Activated CD4-positive, alpha-beta T cell treated with anti-CD3 and anti-CD28 coated beads for 1 hour (primary cell): ENCODE measurements around the gene IZUMO1.
"Not testable (repeated sequence)": the region's sequence is repeated elsewhere in the genome, so short reads cannot be mapped to it uniquely, and the experiment has no call there.

ENCODE experiments used
- DNase-seq: peaks from one replicate; pipeline ENCODE4 v3.0.0-alpha.2; 2020

Gene IZUMO1

GRCh38 chr19:48711106-48711662, 35.5 kb downstream of the IZUMO1 start:
- DNase-seq: no peak

GRCh38 chr19:48708471-48708870, 38.2 kb downstream of the IZUMO1 start:
- no peak for DNase-seq

DNA sequence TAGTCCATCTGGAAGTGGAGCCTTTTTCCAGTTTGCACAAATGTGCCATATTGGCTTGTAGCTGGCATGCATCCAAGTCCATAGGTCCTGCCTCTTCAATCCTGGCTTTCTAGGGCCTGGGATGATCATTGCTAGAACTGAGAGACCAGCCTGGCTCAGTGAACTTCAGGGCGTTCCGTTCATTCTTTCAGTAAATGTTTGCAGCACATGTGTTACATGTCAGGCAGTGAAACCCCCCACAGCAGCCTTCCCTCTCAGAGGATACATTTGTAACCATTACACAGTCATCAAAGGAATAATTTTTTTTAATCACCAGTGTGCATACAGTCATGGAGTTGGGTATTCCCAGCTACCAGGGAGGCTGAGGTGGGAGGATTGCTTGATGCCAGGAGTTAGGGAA, 41.3 kb downstream of the IZUMO1 start:
- DNase-seq: no peak

GRCh38 chr19:48703316-48703715, 43.4 kb downstream of the IZUMO1 start:
- no peak for DNase-seq

- no peak for DNase-seq
Observed at GRCh38 chr19:48702701-48703100, 44.0 kb downstream of the IZUMO1 start.

DNA sequence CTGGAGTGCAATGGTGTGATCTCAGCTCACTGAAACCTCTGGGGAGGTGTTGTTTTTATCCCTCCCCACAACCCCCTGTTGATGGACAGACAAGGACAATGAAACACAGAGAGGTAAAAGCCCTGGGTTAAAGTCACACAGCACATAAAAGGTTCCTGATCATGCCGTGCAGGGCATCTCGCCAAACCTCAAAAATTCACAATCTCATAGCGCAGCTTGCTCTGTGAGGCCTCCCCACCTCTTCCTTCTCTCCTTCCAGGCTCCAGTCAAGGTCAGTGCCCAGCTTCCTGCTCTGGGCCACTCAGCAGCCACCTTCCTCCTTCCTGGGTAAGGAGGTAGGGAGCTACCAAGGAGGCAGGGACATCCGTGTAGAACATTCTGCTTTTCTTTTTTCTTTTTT, 48.7 kb downstream of the IZUMO1 start:
- DNase-seq: no peak

- DNase-seq: no peak
Observed at GRCh38 chr19:48696353-48697010, 50.2 kb downstream of the IZUMO1 start.

- no peak for DNase-seq
Observed at GRCh38 chr19:48695743-48696352, 50.9 kb downstream of the IZUMO1 start, which contains the start of gene FUT2. FUT2 (plus strand) TSS chr19:48695971; CDS start chr19:48702957, 6,986 bp downstream.

DNA sequence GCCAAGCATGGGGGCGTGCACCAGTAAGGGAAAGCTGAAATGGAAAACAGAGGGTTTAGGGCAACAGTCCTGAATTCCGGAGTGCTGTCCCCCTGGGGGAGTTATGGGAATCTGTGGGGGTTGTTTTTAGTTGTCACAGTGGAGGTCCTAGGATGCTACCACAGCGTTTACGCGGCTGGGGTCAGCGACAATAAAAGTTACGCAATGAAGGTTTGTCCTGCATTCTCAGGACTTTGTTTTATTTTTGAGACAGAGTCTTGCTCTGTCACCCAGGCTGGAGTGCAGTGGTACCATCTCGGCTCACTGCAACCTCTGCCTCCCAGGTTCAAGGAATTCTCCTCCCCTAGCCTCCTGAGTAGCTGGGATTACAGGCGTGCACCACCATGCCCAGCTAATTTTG, 53.1 kb downstream of the IZUMO1 start:
- not testable (repeated sequence) for DNase-seq
